Activated effector memory CD4-positive, alpha-beta T cell treated with anti-CD3 and anti-CD28 coated beads, Interleukin-2, amount 50 U/mL, for 16 hours (primary cell): ENCODE measurements around the gene HDAC10.

Experiments used
- DNase-seq: peaks from one replicate; pipeline ENCODE4 v3.0.0-alpha.2; 2020

HDAC10 gene

GRCh38 chr22:50255099-50255498, 4.0 kb upstream of the HDAC10 start:
- DNase-seq, result no peak

DNA sequence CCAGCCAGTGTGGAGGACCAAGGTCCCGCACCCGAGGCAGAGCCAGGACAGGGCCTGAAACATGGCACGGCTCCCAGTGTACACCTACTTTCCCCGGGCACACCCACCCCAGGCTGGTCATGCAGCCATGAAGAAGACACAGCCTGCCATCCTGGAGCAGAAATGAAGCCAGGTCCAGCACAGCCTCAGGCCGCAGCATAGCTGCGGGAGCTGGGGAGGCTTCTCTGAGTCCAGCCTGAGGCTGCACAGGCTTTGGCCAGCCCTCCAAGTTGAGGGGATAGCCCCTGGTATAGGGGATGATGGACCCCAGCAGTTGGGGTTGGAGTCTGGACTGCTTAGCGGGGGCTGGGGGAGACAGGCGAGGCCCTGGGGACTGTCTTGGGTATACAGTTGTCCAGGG, 2.9 kb upstream of the HDAC10 start:
- no peak for DNase-seq

- no peak for DNase-seq
These were observed 2.2 kb upstream of the HDAC10 start for GRCh38 chr22:50253046-50253915.

GRCh38 chr22:50252082-50253045, 1.3 kb upstream of the HDAC10 start:
- peak; percentile 90 for DNase-seq

- no peak for DNase-seq
These were observed 514 bp upstream of the HDAC10 start for GRCh38 chr22:50251477-50252081.

- DNase-seq, result no peak
These were observed 863 bp downstream of the HDAC10 start for GRCh38 chr22:50250249-50250554.

- DNase-seq, result no peak
These were observed 1.5 kb downstream of the HDAC10 start for GRCh38 chr22:50249341-50250248.

GRCh38 chr22:50248196-50249081, 2.6 kb downstream of the HDAC10 start:
- DNase-seq, result no peak

DNA sequence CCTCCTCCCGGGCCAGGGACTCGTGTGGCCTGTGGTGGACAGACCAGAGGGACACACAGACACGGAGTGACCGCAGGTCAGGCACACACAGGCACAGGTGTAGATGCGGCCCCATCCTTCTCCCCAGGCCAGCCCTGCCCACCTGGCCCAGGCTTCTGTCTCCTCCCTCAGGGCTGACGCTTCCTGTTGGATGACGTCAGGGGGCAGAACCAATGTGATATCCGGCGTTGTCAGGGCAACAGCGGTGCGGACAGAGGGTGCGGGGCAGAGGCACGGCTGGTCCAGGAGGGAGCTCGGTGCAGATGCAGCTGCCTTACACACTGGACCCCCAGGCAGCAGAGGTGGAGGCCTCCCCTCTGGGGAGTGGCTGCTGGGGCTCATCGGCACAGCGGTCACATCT, 3.3 kb downstream of the HDAC10 start:
- DNase-seq, result peak; percentile 81

DNA sequence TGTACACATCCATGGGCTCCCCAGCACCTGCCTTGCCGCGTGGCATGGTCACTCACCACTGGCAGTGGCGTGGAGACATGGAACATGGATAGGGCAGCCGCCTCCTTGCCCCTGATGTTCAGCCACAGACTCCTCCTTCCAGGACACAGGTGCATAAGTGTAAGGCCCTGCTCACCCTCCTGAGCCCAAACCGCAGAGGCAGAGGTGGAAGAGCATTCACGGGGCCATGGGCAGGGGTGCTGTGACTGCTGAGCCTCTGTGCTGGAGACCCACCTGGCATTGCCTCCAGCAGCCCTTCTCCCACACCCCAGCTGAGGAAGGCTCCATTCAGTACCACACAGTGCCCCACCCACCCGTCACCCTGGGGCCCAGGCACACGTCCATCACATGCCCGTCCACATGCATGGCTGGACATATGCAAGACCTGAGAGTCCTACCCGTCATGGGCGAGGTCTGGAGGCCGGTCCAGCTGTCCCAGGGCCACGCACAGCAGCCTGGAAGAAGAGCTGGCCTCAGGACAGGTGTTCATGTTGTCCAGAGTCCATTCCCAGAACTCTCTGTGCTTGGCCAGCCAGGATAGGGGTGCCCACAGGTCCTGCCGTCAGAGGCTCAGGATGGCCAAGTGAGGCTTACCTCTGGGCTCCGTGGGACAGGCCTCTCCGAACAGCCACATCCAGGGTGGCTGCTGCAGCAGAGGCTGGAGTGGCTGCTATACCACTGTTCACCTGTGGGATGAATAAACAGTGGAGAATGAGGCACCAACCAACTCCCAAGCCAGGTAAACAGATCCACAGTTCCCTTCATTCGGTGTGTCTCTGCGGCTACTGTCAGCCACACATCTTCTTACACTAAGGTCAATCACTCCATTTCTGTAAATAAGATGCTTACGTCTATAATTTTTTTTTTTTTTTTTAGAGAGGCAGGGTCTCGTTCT, 4.6 kb downstream of the HDAC10 start:
- no peak for DNase-seq

- no peak for DNase-seq
These were observed 5.6 kb downstream of the HDAC10 start for GRCh38 chr22:50245214-50246072.

GRCh38 chr22:50244420-50245213, 6.4 kb downstream of the HDAC10 start, which contains the start of gene TUBGCP6:
TUBGCP6 (minus strand) TSS chr22:50245023; CDS start chr22:50244459, 564 bp downstream.
- DNase-seq, result peak; percentile 98

DNA sequence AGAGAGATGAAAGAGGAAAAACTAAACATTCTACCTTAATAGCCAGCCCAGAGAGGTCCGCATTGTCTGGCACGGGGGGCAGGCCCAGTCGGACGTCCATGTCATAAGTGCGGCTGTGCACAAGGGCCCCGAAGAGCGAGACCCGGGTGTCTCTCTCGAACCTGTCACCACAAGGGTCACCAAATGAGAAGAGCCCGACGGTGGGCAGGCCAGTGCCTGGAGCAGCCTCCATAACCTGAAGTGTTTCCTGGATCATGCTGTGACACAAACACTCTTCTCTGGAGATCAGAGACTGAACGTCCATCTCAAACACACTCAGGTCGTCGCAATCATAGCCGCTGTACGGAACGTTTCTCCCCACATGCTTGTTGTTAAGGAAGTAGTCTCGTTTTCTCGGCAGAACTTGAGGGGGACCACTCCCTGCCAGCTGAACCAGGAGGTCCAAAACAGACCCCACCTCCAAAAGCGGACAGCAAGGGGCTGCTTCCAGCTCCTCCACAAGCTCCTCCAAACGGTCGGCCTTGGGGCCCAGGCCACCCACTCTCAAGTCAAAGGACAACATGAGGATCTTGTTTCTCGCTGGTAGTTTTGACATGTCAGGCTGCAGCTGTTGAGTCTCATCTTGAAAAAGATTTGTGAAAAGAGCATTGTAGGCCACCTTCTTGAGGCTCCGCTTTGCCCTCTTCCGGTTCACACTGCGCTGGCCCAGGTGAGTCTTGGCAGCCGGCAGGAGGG, 7.2 kb downstream of the HDAC10 start:
- DNase-seq, result no peak

GRCh38 chr22:50242406-50242949, 8.6 kb downstream of the HDAC10 start:
- no peak for DNase-seq

- DNase-seq, result no peak
These were observed 12.3 kb downstream of the HDAC10 start for GRCh38 chr22:50238755-50239154.

DNA sequence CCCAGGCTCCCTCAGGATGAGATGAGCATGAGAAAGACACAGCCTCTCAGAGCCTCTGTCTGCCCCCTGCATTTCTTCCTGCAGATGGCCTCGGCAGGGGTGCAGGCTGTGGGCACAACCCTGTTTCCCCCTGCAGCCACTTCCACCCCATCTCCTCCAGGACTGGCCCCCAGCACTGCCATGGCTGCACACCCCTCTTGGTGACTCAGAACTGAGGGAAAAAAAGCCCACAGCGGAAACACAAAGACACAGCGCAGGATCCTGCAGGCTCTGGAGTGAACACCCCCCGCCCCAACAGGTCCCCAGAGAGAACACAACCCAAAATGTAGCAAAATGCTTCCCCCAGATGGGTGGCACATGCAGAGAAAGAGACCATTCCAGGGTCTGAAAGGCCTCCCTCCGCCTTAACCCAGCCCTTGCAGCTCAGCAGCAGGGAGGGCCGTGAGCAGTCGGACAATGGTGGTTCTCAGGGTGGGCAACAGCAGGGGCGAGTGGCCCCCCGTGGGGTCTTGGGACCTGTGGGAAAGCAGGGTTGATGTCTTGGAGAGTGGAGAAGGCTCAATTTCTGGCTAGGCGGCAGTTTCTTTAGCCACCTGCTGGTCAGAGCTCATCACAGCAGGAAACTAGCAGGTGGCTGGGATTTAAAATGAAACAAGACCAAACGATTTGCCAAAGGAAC, 14.2 kb downstream of the HDAC10 start:
- DNase-seq, result no peak
